BJ (cell line): ENCODE data around the gene MUC5B. TPM values are rescaled to one million over a fixed set of nuclear protein-coding genes. Genes with fewer than 3 reads are reported as not detected.

Source experiments
- CTCF ChIA-PET: fragments of 350-600 bp; formaldehyde crosslinking; extraction: SDS; loops from one replicate; lab custom pipeline; 2021; ENCODE audit warnings: antibody characterized with exemption, inconsistent platforms; lab: Yijun Ruan, JAX
- POLR2A ChIA-PET: fragments of 300-600 bp; sonication (Branson Sonifier 250); formaldehyde crosslinking; extraction: SDS; loops from one replicate; lab custom pipeline; 2021; ENCODE audit warnings: antibody characterized with exemption; lab: Charles Lee
- DNase-seq: peaks from one replicate; pipeline ENCODE4 v3.0.0-alpha.2; 2011; ENCODE audit warnings: low read depth
- H3K27me3 ChIP-seq: 2 replicates; pipeline ENCODE4 v1.6.0; 2011; ENCODE audit warnings: low read length; ENCODE audit not compliant: control insufficient read depth, insufficient read depth
- H3K36me3 ChIP-seq: 2 replicates; pipeline ENCODE4 v1.5.1; 2011; ENCODE audit warnings: low read length; ENCODE audit not compliant: control insufficient read depth, insufficient read depth
- H3K4me3 ChIP-seq: 2 replicates; pipeline ENCODE4 v1.5.1; 2011; ENCODE audit warnings: low read depth, mild to moderate bottlenecking, control low read depth, low read length
- CTCF ChIP-seq: IDR thresholded peaks from 2 replicates; pipeline ENCODE4 v1.5.1; 2011; ENCODE audit warnings: low read depth, mild to moderate bottlenecking, control low read depth, inconsistent platforms, low read length, moderate library complexity; ENCODE audit not compliant: insufficient read depth
- polyA plus RNA-seq: library from polyadenylated mRNA; depleted of rRNA; stranded (reverse); fragments of >200 nt; gene quantifications from 2 replicates; pipeline ENCODE4 v1.2.3, GENCODE V29; 2011

The MUC5B gene
- polyA plus RNA-seq, 1 experiment, result not detected

GRCh38 chr11:1259076-1259461, 36.2 kb downstream of the MUC5B start:
- POLR2A ChIA-PET, result no interaction called here
- Histone ChIP-seq H3K4me3 (no peak overlapping the region), H3K27me3 (no peaks in the 10 kb centered on the region), H3K36me3 (no peaks in the 10 kb centered on the region)
- no peak for TF ChIP-seq CTCF
- DNase-seq, result no peak
- CTCF ChIA-PET, result no interaction called here

- H3K4me3 ChIP-seq, result no peak overlapping the region
- H3K36me3 ChIP-seq, result no peaks in the 10 kb centered on the region
- no peaks in the 10 kb centered on the region for H3K27me3 ChIP-seq
- no peak for DNase-seq
- TF ChIP-seq CTCF, result no peak
- ChIA-PET POLR2A (no interaction called here), CTCF (interaction anchor here (1.1 kb wide), 1 partner anchor 287 kb away, joined by 3 read pairs; no protein-coding TSS in a partner anchor)
Observed at GRCh38 chr11:1259561-1259960, 36.7 kb downstream of the MUC5B start.

GRCh38 chr11:1260023-1260501, 37.2 kb downstream of the MUC5B start:
- no peaks in the 10 kb centered on the region for H3K27me3 ChIP-seq
- TF ChIP-seq CTCF, result no peak
- POLR2A ChIA-PET, result no interaction called here
- DNase-seq, result no peak
- CTCF ChIA-PET, result interaction anchor here (1.1 kb wide), 1 partner anchor 287 kb away, joined by 3 read pairs; no protein-coding TSS in a partner anchor
- no peak overlapping the region for H3K4me3 ChIP-seq
- no peaks in the 10 kb centered on the region for H3K36me3 ChIP-seq

- POLR2A ChIA-PET, result no interaction called here
- no peak for TF ChIP-seq CTCF
- CTCF ChIA-PET, result interaction anchor here (1.1 kb wide), 1 partner anchor 286 kb away, joined by 3 read pairs; no protein-coding TSS in a partner anchor
- no peak for DNase-seq
- no peaks in the 10 kb centered on the region for H3K27me3 ChIP-seq
- no peak overlapping the region for H3K4me3 ChIP-seq
- no peaks in the 10 kb centered on the region for H3K36me3 ChIP-seq
Observed at GRCh38 chr11:1260620-1261019, 37.8 kb downstream of the MUC5B start.

- Histone ChIP-seq H3K4me3 (no peak overlapping the region), H3K36me3 (no peaks in the 10 kb centered on the region), H3K27me3 (no peaks in the 10 kb centered on the region)
- POLR2A ChIA-PET, result no interaction called here
- DNase-seq, result no peak
- CTCF ChIA-PET, result no interaction called here
- no peak for TF ChIP-seq CTCF
Observed at GRCh38 chr11:1261241-1262071, 38.6 kb downstream of the MUC5B start.
